K562 (cell line): ENCODE measurements around the gene PARS2. TPM values are rescaled to one million over a fixed set of nuclear protein-coding genes. Genes with fewer than 3 reads are reported as not detected.

Experiments
- CREM ChIP-seq: IDR thresholded peaks from 2 replicates; pipeline ENCODE4 v1.6.1; 2014; ENCODE audit warnings: antibody characterized with exemption, low read depth
- ELF2 ChIP-seq: fragments of 250-450 bp; sonication (Bioruptor Pico); IDR thresholded peaks from 2 replicates; pipeline ENCODE4 v1.5.0; 2021; ENCODE audit warnings: mild to moderate bottlenecking
- EP400 ChIP-seq: fragments of 450-650 bp; IDR thresholded peaks from 2 replicates; pipeline ENCODE4 v1.6.1; 2017; ENCODE audit warnings: antibody characterized with exemption, mild to moderate bottlenecking, moderate library complexity
- ESRRA ChIP-seq: fragments of 450-650 bp; IDR thresholded peaks from 2 replicates; pipeline ENCODE4 v1.6.1; 2014; ENCODE audit warnings: low read depth, mild to moderate bottlenecking, moderate library complexity, borderline replicate concordance
- PHB ChIP-seq: fragments of 250-450 bp; sonication (Bioruptor Pico); IDR thresholded peaks from 2 replicates; pipeline ENCODE4 v1.5.0; 2021
- SP2 ChIP-seq: IDR thresholded peaks from 2 replicates; pipeline ENCODE4 v1.6.1; 2011; ENCODE audit warnings: mild to moderate bottlenecking, low read depth, low read length, moderate library complexity; ENCODE audit not compliant: poor library complexity, severe bottlenecking; ENCODE audit errors: extremely low read depth
- TRIM24 ChIP-seq, 2 experiments: fragments of 450-650 bp; IDR thresholded peaks; 2 replicates each; pipeline ENCODE4 v1.6.1; 2016
- U2AF1 ChIP-seq: fragments of 200-400 bp; formaldehyde crosslinking; optimal IDR thresholded peaks from 2 replicates; pipeline ENCODE3; 2017; ENCODE audit warnings: mild to moderate bottlenecking, low read depth, low read length, moderate library complexity
- ZNF140 ChIP-seq: fragments of 250-450 bp; sonication (Bioruptor Pico); IDR thresholded peaks from 2 replicates; pipeline ENCODE4 v1.8.0; 2021; ENCODE audit warnings: moderate library complexity, mild to moderate bottlenecking, inconsistent platforms
- ZNF217 ChIP-seq: sonication (generic); formaldehyde crosslinking; IDR thresholded peaks from 2 replicates; pipeline ENCODE4 v1.8.0; 2022; ENCODE audit warnings: mild to moderate bottlenecking, missing genetic modification reagents
- polyA plus RNA-seq, 8 experiments: library from polyadenylated mRNA; depleted of rRNA in 4 of 8; stranded (reverse) in 5 of 8; unstranded in 3 of 8; fragments of >200 nt; fragmentation: Nextera tagmentation in 2 of 8; fragmentation: Illumina TruSeq in 1 of 8; extraction: Ambion mirVana in 2 of 8; extraction: Trizol in 1 of 8; gene quantifications; 2 replicates each; pipeline versions ENCODE4 v1.2.1 to v1.2.3, GENCODE V29; 2011 to 2014; ENCODE audit warnings: inconsistent platforms in 1 of 8, missing spikeins in 1 of 8
- total RNA-seq, 7 experiments: library from RNA; depleted of rRNA in 6 of 7; stranded (reverse); fragments of >200 nt in 6 of 7; fragmentation: Illumina TruSeq in 2 of 7; extraction: Trizol in 2 of 7; gene quantifications; 2 replicates each; pipeline versions ENCODE4 v1.2.1 to v1.2.3, GENCODE V29; 2011 to 2021; ENCODE audit warnings: low replicate concordance in 1 of 7
- TF ChIP-seq, protein P1 (sequence below): IDR thresholded peaks from 2 replicates; pipeline ENCODE4 v1.6.1; 2012; ENCODE audit warnings: low read depth, low read length, improper control_type of control experiment, borderline replicate concordance
- TF ChIP-seq, protein P2 (sequence below): fragments of 200-600 bp; sonication (generic); IDR thresholded peaks from one replicate; pipeline ENCODE4 v1.6.1; 2012; ENCODE audit warnings: mild to moderate bottlenecking, low read depth, low read length, inconsistent platforms
- TF ChIP-seq, protein P3 (sequence below): fragments of 450-650 bp; IDR thresholded peaks from 2 replicates; pipeline ENCODE4 v1.6.1; 2016; ENCODE audit warnings: antibody characterized with exemption

The PARS2 gene
- total and polyA plus RNA-seq, 9 of the 15 experiments (the other 6 are each of a cell fraction or from before 2014, with no cell fraction given): 6.3 to 12.4 (median 7.9) TPM

DNA sequence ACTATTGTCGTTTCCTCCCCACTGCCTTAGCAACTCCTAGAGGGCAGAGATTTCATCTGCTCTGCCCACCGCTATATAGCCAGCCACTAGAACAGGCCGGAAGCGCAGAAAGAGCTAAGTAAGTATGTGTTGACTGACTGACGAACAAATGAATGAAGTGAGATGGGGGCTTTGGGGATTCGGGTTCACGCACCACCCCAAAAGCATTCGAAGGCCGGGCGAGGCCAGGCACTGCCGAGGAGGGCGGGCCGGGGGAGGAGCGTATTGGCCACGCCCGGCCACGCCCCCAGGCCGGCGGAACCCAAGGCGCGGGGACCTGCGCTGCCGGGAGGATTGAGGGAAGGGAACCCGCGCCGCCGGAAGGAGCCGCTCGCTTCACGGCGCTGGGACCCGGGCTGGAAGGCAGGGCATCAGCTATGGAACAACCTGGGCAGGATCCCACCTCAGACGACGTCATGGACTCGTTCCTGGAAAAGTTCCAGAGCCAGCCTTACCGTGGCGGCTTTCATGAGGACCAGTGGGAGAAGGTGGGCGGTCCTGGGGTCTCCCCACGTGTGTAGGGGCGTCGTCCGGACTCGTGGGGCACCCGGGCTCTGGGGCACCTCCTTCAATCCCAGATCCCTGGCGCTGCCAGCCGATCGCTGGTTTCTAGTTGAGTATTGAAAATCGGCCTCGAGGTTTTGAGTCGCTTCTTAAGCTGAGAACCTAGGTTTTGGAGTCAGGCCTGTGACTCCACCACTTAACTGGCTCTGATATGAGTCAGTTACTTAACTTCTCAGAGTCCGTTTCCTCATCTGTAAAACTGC lies 48.6 kb downstream of the PARS2 start, which contains the start of gene TTC4 (continued):
- peak; percentile 43; the same call in 1 of the 2 replicates for TF ChIP-seq PHB (CRISPR knock-in tag)
- TF ChIP-seq ESRRA: peak; percentile 76
- TF ChIP-seq U2AF1: peak; percentile 98
- TF ChIP-seq EP400: peak; percentile 95
- no peak for TF ChIP-seq ZNF140 (CRISPR knock-in tag)
- peak in 1 of 2 experiments; percentile 99; a peak in 2 of 4 replicates for TF ChIP-seq TRIM24 (IDR thresholded peaks at IDR 0.05)
- TF ChIP-seq CREM: peak; percentile 84
- peak; percentile 50; the same call in 1 of the 2 replicates for TF ChIP-seq ELF2 (CRISPR knock-in tag)
- no peak for TF ChIP-seq SP2
- TF ChIP-seq, protein P1, sequence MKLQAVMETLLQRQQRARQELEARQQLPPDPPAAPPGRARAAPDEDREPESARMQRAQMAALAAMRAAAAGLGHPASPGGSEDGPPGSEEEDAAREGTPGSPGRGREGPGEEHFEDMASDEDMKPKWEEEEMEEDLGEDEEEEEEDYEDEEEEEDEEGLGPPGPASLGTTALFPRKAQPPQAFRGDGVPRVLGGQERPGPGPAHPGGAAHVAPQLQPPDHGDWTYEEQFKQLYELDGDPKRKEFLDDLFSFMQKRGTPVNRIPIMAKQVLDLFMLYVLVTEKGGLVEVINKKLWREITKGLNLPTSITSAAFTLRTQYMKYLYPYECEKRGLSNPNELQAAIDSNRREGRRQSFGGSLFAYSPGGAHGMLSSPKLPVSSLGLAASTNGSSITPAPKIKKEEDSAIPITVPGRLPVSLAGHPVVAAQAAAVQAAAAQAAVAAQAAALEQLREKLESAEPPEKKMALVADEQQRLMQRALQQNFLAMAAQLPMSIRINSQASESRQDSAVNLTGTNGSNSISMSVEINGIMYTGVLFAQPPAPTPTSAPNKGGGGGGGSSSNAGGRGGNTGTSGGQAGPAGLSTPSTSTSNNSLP: 0 out of 2 replicates have a peak, but pooled peaks have one; percentile 47
- no peak for TF ChIP-seq ZNF217 (CRISPR knock-in tag)
- TF ChIP-seq, protein P2, sequence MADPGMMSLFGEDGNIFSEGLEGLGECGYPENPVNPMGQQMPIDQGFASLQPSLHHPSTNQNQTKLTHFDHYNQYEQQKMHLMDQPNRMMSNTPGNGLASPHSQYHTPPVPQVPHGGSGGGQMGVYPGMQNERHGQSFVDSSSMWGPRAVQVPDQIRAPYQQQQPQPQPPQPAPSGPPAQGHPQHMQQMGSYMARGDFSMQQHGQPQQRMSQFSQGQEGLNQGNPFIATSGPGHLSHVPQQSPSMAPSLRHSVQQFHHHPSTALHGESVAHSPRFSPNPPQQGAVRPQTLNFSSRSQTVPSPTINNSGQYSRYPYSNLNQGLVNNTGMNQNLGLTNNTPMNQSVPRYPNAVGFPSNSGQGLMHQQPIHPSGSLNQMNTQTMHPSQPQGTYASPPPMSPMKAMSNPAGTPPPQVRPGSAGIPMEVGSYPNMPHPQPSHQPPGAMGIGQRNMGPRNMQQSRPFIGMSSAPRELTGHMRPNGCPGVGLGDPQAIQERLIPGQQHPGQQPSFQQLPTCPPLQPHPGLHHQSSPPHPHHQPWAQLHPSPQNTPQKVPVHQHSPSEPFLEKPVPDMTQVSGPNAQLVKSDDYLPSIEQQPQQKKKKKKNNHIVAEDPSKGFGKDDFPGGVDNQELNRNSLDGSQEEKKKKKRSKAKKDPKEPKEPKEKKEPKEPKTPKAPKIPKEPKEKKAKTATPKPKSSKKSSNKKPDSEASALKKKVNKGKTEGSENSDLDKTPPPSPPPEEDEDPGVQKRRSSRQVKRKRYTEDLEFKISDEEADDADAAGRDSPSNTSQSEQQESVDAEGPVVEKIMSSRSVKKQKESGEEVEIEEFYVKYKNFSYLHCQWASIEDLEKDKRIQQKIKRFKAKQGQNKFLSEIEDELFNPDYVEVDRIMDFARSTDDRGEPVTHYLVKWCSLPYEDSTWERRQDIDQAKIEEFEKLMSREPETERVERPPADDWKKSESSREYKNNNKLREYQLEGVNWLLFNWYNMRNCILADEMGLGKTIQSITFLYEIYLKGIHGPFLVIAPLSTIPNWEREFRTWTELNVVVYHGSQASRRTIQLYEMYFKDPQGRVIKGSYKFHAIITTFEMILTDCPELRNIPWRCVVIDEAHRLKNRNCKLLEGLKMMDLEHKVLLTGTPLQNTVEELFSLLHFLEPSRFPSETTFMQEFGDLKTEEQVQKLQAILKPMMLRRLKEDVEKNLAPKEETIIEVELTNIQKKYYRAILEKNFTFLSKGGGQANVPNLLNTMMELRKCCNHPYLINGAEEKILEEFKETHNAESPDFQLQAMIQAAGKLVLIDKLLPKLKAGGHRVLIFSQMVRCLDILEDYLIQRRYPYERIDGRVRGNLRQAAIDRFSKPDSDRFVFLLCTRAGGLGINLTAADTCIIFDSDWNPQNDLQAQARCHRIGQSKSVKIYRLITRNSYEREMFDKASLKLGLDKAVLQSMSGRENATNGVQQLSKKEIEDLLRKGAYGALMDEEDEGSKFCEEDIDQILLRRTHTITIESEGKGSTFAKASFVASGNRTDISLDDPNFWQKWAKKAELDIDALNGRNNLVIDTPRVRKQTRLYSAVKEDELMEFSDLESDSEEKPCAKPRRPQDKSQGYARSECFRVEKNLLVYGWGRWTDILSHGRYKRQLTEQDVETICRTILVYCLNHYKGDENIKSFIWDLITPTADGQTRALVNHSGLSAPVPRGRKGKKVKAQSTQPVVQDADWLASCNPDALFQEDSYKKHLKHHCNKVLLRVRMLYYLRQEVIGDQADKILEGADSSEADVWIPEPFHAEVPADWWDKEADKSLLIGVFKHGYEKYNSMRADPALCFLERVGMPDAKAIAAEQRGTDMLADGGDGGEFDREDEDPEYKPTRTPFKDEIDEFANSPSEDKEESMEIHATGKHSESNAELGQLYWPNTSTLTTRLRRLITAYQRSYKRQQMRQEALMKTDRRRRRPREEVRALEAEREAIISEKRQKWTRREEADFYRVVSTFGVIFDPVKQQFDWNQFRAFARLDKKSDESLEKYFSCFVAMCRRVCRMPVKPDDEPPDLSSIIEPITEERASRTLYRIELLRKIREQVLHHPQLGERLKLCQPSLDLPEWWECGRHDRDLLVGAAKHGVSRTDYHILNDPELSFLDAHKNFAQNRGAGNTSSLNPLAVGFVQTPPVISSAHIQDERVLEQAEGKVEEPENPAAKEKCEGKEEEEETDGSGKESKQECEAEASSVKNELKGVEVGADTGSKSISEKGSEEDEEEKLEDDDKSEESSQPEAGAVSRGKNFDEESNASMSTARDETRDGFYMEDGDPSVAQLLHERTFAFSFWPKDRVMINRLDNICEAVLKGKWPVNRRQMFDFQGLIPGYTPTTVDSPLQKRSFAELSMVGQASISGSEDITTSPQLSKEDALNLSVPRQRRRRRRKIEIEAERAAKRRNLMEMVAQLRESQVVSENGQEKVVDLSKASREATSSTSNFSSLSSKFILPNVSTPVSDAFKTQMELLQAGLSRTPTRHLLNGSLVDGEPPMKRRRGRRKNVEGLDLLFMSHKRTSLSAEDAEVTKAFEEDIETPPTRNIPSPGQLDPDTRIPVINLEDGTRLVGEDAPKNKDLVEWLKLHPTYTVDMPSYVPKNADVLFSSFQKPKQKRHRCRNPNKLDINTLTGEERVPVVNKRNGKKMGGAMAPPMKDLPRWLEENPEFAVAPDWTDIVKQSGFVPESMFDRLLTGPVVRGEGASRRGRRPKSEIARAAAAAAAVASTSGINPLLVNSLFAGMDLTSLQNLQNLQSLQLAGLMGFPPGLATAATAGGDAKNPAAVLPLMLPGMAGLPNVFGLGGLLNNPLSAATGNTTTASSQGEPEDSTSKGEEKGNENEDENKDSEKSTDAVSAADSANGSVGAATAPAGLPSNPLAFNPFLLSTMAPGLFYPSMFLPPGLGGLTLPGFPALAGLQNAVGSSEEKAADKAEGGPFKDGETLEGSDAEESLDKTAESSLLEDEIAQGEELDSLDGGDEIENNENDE: peak; percentile 30
- TF ChIP-seq, protein P3, sequence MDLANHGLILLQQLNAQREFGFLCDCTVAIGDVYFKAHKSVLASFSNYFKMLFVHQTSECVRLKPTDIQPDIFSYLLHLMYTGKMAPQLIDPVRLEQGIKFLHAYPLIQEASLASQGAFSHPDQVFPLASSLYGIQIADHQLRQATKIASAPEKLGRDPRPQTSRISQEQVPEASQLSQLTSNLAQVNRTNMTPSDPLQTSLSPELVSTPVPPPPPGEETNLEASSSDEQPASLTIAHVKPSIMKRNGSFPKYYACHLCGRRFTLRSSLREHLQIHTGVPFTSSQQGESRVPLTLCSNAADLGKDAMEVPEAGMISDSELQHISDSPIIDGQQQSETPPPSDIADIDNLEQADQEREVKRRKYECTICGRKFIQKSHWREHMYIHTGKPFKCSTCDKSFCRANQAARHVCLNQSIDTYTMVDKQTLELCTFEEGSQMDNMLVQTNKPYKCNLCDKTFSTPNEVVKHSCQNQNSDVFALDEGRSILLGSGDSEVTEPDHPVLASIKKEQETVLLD: no peak
